GM18519 (cell line): ENCODE data around the gene HMX3.
"Not testable (repeated sequence)": the region's sequence is repeated elsewhere in the genome, so short reads cannot be mapped to it uniquely, and the experiment has no call there.

Source experiments
- ATAC-seq: cut with Tn5 transposase; IDR thresholded peaks from one replicate; pipeline ENCODE4 v1.9.1; 2021; ENCODE audit warnings: mild to moderate bottlenecking, moderate library complexity; ENCODE audit not compliant: unreplicated experiment, low FRiP score

HMX3 gene

DNA sequence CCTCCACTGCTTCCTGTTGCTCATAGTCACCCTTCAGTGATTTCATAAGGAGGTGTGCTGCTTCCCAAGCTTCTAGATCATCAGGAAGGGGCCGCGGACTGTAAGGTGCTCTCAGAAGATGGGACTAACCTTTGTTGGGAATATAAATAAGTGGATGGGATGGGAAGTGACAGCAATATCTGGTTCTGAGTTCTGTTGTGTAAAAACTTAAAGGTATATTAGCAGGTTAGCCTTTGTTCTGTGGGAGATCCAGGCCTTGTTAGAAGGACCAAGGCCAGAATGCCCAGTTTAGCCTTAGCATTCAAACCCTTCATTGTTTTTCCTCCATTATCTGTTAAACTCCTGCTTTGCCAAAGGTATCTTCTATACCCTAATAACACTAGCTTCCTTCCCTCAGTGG, 30.8 kb downstream of the HMX3 start:
- no peak for ATAC-seq

DNA sequence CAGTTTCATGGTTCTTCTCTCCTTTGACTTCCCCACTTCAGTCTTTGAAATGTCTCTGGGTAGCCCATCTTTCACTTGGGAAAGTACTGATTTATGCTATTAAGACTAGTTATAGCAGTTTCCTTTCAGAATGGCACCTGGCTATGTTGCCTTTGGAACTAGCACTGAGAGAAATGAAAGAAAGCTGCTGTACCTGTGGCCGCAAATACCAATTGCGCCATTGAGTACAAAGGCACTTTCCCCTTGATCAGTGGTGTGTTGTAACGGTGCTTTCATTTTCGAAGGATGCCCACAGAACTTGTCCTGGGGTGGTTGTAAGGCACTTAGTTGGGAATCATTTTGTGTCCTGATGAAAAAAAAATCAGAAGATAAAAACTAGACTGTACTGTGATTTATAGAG, 35.2 kb downstream of the HMX3 start:
- no peak for ATAC-seq

DNA sequence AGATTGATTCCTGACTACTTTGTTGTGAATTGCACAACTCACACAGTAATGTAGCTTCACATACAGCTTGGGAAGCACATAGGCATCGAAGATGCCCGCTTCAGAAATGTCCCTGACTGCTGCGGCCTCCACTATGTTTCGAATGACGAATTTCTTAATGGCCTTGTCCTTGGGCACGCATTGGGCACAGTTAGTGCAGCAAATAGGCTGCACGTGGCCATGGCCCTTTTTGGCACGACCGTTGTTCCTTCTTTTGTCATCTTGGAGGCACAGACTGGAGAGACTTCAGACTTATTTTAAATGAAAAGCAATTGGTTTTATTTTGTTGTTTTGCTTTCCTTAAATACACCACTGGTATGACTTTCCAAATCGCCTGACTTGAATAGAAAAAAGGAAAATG, 35.8 kb downstream of the HMX3 start:
- not testable (repeated sequence) for ATAC-seq

DNA sequence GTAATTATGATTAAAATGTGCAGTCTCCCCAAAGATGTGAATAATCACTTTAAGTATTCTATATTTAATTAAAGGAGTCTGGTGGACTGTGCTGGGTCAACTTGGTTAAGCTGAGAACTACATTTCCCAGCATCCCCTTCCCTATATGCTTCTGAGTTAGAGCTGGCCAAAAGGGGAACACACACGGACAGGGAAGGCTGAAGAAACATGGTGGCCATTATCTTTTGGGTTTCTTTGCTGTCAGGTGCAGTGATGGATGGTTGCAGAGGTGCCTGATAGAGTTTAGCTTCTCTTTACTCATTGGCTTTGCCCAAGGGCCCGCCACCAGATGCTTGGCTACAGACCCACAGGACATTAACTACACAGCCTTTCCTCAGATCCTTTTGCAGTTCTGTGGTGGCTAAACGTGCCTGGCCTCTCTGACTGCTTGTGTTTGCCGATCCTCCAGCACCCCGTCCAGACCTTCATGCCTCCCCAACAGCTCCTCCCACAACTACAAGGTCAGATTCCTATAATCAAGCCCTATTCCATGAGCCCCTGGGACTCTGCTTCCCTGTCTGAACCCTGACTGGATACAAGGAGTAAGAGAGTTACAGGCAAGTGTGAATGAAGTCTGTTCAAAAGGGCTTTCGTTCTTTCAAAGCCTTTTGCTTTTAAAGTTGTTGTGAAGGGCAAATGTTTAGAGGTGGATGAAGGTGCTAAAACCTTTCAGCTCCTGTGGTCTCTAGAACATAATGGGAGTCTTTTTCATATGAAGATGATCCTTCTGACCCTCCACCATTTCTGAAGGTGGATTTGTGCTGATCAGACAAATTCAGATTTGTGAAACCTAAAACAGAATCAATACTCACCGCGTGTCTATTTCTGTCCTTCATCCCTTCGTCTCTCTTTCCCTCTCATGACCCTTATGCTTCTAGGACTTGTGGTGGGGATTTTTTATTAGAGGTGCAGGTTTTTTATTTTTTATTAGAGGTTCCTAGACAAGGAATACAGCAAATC, 39.9 kb downstream of the HMX3 start:
- ATAC-seq = no peak

DNA sequence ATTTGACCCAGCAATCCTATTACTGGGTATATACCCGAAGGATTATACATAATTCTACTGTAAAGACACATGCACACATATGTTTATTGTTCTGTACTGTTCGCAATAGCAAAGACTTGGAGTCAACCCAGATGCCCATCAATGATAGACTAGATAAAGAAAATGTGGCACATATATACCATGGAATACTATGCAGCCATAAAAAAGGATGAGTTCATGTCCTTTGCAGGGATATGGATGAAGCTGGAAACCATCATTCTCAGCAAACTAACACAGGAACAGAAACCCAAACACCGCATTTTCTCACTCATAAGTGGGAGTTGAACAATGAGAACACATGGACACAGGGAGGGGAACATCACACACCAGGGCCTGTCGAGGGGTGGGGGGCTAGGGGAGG, 42.6 kb downstream of the HMX3 start:
- not testable (repeated sequence) for ATAC-seq

DNA sequence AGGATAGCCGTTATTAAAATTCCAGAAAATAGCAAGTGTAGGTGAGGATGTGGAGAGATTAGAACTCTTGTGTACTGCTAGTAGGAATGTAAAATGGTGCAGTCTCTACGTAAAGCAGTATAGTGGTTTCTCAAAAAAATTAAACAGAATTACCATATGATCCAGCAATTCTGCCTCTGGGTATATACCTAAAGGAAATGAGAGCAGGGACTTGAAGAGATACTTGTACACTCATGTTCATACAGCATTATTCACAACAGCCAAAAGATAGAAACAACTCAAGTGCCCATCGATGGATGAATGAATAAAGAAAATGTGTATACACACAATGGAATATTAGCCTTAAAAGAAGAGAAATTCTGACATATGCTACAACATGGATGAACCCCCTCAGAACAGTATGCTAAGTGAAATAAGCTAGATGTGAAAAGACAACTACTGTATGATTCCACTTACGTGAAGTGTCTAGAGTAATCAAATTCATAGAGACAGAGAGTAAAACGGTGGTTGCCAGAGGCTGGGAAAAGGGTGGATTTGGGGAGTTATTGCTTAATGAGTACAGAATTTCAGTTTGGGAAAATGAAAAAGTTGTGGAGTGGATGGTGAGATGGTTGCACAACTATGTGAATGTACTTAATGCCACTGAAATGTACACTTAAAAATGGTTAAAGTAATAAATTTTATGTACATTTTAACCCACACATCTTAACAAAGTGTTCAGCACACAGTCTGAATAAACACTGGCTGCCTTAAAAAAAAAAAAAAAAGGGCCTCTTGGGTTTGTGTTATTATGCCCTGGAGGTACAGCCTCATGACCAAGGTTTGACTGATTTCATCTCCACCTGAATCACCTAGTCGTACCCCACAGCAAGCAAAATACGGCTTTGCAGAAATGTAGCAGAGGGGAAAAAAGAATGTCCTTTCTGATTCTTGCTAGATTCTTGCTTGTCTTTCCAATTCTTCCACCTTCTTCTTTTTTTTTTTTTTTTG, 44.6 kb downstream of the HMX3 start:
- no peak for ATAC-seq

DNA sequence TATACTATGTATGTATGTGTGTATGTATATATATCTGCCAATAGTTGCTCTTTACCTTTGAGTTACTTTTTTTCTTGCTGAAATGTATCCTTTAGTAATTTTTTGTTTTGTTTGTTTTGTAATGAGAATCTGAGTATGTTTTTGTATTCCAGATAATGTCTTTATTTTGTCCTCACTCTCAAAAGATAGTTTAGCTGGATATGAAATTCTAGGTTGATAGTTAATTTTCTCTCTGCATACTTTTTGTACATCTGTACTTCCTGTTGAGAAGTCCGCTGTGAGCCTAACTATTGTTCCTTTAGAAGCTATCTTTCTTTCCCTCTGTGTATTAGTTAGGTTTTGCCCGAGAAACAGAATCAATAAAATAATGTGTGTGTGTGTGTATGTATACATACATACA, 48.0 kb downstream of the HMX3 start:
- ATAC-seq = no peak

DNA sequence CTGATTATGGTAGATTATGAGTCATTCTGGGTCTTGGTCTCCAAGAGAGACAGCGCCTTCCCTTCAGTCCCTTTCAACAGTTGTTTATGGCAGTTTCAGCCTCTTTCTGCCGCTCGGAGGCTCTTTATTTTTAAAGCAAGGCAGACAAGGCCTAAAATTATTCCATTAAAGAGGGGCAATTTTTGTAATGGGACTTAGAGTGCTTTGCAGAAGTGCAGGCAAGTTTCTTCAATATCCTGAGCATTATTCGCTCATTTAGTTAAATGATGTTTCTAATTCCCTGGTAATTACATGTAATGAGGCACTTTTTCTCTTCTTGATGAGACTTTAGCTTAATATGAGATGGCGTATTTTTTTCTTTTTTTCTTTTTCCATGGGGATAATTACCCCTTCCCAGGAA, 52.0 kb downstream of the HMX3 start:
- no peak for ATAC-seq
